Inflammatory macrophage treated with lipopolysaccharide for 1 hour (primary cell): Measurements from ENCODE around the gene NR6A1.

ENCODE experiments used
- DNase-seq, 2 donors: peaks; one replicate each; pipeline ENCODE4 v3.0.0-alpha.2; 2020 to 2022

Gene NR6A1

DNA sequence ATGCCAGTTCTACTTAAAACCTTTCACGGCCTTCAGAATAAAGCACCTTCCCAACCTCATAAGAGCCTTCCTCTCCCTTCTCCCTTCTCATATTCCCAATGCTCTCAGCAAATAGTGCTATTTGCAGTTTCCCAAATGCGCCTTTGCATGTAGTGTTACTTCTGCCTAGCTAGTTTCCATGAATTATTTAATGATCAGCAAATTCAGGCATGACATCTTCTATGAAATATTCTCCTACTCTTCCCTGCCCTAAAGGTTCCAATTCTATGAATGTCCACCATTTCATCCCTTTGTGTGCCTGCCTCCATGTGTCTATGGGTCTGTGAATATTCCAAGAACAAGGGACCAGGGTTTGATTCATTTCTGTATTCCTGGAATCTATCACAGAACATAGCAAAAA is 165.1 kb downstream of the NR6A1 start:
- DNase-seq = no peak

GRCh38 chr9:124605258-124605657 is 165.9 kb downstream of the NR6A1 start:
- no peak for DNase-seq

- no peak for DNase-seq
Measured at GRCh38 chr9:124602632-124603031, 168.5 kb downstream of the NR6A1 start.

- no peak for DNase-seq
Measured at GRCh38 chr9:124602204-124602603, 168.9 kb downstream of the NR6A1 start.

- DNase-seq = no peak
Measured at GRCh38 chr9:124600407-124600806, 170.7 kb downstream of the NR6A1 start.

- no peak for DNase-seq
Measured at GRCh38 chr9:124599121-124599795, 171.9 kb downstream of the NR6A1 start.

DNA sequence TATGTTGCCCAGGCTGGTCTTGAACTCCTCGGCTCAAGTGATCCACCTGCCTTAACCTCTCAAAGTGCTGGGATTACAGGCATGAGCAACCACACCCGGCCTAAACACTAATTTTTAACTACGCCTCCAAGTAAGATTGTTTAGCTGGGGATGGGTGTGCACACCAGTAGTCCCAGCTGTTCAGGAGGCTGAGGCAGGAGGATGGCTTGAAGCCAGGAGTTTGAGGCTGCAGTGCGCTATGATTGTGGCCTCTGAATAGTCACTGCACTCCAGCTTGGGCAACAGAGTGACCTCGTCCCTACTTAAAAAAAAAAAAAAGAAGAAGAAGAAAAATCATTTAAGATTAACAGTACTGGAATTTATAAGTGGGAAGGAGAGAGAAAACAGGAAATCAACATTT is 173.1 kb downstream of the NR6A1 start:
- DNase-seq = peak in 1 of 2 donors; percentile 3

- DNase-seq = no peak
Measured at GRCh38 chr9:124596172-124596839, 174.8 kb downstream of the NR6A1 start.

DNA sequence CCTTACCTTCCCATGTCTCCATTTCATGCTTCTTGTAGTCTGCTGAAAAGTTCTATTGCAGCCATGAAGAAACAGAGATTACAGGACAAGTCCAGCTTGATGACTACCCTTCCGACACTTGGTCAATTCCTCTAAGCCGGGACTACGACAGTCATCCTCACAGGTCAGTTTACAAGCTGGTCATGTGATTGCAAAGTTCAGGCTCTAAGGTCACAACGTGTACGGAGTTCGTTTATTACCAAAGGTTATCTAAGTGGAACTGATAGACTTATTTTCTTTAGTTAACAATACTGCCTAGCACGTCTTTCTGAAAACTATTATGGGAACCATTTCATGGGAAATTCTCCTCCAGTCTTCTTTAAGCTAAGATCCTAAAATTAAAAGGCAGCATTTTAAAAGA is 175.4 kb downstream of the NR6A1 start:
- no peak for DNase-seq

GRCh38 chr9:124594673-124595072 is 176.4 kb downstream of the NR6A1 start:
- DNase-seq = no peak

DNA sequence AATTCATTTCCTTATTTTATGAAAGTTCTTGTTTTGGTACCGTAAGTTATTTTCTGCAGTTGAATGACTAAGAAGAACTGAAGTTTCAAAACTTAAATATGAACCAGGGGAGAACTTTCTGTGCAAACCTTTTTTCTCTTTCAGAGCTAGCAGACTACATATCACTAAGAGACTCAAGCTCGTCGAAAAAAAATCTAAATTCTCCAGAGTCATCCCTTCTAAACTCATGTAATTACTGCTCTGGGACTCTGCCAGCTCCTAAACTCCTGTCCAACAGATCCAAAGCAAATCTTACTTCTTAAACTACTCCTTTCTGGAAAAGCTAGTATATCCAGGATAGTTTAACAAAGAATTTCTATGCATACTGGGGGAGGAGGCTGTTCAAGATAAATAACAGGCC is 176.9 kb downstream of the NR6A1 start:
- no peak for DNase-seq

- no peak for DNase-seq
Measured at GRCh38 chr9:124593651-124594058, 177.5 kb downstream of the NR6A1 start.

DNA sequence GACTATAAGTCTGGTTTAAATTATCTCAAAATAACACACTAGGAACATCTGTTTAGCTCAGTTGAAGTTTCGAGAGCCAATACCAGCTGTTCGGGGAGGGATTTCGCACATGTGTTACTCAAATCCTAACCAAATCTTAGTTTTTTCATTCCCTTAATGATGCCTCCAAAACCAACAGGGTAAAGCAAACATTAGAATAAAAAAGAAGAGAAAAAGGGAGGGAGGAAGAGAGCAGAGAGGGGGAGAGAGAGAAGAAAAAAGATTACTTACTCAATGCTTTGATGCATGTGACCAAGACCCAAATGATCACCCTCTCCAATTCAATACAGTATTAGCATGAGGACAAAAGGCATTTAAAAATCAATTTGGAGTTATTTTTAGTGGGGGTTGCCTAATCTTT is 177.9 kb downstream of the NR6A1 start:
- no peak for DNase-seq

- no peak for DNase-seq
Measured at GRCh38 chr9:124590889-124591641, 180.0 kb downstream of the NR6A1 start.

DNA sequence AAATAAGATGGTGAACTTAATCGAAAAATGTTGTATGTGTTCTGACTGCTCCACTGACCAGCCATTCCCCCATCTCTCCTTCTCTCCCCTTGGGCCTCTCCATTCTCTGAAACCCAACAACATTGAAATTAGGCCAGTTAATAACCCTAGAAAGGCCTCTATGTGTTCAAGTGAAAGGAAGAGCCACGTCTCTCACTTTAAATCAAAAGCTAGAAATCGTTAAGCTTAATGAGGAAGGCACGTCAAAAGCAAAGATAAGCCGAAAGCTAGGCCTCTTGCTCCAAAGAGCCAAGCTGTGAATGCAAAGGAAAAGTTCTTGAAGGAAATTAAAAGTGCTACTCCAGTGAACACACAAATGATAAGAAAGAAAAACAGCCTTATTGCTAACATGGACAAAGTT is 186.5 kb downstream of the NR6A1 start:
- no peak for DNase-seq

DNA sequence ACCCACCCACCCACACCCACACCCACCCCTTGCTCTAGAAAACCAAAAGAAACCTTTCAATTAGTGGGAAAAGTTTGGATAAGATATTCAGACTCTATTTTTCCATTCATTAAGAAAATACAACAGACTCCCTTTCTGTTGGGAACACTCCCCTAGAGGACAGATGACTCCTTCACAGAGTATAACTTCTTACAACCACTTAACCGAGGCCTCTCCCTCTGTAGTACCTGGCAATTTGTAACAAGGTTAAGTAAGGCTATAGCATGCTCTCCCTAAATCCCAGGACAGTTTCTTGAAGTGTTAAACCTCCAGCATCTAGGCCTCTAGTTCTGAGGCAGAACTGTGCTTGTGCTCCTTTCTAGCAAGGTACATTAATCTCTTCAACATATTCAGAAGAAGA is 188.0 kb downstream of the NR6A1 start:
- no peak for DNase-seq

GRCh38 chr9:124580186-124580585 is 190.9 kb downstream of the NR6A1 start:
- peak in 1 of 2 donors; percentile 19 for DNase-seq

- DNase-seq = no peak
Measured at GRCh38 chr9:124576751-124577150, 194.4 kb downstream of the NR6A1 start.

- DNase-seq = no peak
Measured at GRCh38 chr9:124574534-124575375, 196.4 kb downstream of the NR6A1 start.

GRCh38 chr9:124570942-124571666 is 200.0 kb downstream of the NR6A1 start:
- no peak for DNase-seq

- DNase-seq = no peak
Measured at GRCh38 chr9:124569942-124570341, 201.2 kb downstream of the NR6A1 start.

GRCh38 chr9:124567362-124567761 is 203.7 kb downstream of the NR6A1 start:
- no peak for DNase-seq
